Measurements from ENCODE around the gene CDC14A. TPM values are rescaled to one million over a fixed set of nuclear protein-coding genes. Genes with fewer than 3 reads are reported as not detected.

CDC14A gene
- total RNA-seq, 4 donors from 2014 or later = 9.0 to 32.4 (median 23.0) TPM

DNA sequence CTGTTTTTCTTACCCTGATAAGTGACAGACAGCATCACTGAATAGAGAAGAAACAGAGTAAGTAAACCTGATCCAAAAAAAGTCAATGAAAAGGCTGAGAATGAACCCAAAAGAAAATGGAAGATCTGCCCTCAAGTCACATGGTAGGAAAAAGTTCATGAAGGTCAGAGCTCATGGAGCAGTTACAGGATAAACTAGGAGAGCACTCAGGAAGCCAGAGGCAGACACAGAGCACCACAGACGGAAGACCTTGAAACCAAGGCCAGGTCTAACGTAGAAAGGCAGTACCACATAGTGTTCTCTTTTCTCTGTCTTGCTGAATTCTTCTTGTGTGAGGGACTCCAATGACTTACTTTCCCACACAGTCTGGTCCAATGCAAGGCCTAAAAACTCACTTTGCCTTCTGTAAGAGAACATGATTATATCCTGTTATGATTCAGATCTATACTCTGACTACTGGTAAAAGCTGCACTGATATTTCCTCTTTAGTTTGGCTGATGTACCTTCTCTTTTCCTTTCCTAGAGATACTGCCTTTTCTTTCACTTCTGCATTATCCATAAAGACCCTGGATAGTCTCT is 45.5 kb upstream of the CDC14A start:
- Histone ChIP-seq H3K9me3 (no peaks in the 10 kb centered on the region), H3K36me3 (no peaks in the 10 kb centered on the region), H3K4me1 (no peaks in the 10 kb centered on the region), H3K27me3 (no peaks in the 10 kb centered on the region), H3K4me3 (no peak overlapping the region), H3K27ac (no peak overlapping the region)
- no peak for DNase-seq
- intact Hi-C loops (cut with DNase I; ENCODE audit: low total_unique reads) = no loop called here
- TF ChIP-seq, protein P1, sequence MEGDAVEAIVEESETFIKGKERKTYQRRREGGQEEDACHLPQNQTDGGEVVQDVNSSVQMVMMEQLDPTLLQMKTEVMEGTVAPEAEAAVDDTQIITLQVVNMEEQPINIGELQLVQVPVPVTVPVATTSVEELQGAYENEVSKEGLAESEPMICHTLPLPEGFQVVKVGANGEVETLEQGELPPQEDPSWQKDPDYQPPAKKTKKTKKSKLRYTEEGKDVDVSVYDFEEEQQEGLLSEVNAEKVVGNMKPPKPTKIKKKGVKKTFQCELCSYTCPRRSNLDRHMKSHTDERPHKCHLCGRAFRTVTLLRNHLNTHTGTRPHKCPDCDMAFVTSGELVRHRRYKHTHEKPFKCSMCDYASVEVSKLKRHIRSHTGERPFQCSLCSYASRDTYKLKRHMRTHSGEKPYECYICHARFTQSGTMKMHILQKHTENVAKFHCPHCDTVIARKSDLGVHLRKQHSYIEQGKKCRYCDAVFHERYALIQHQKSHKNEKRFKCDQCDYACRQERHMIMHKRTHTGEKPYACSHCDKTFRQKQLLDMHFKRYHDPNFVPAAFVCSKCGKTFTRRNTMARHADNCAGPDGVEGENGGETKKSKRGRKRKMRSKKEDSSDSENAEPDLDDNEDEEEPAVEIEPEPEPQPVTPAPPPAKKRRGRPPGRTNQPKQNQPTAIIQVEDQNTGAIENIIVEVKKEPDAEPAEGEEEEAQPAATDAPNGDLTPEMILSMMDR (IDR thresholded peaks at IDR 0.05) = no peak
- TF ChIP-seq POLR2A (IDR thresholded peaks at IDR 0.05) = no peak

DNA sequence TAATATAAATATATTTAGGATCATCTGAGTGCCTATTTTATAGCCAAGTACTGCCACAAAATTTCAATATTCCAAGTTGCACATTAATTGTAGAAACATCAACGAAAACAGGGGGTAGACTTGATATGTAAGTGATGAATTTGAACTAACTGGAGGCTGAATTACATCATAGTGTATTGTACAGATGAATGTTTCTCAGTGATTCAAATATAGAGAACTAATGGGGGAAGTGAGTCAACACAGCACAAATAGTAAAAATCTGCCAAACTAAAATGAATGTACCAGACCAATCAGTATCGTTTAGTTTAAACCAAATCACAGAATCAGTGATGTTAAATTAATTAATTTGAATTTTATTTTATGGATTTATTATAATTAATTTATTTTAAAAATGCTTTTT is 43.5 kb upstream of the CDC14A start:
- H3K4me3 ChIP-seq = no peak overlapping the region
- TF ChIP-seq, protein P1 (IDR thresholded peaks at IDR 0.05) = no peak
- no peak for TF ChIP-seq POLR2A (IDR thresholded peaks at IDR 0.05)
- no peaks in the 10 kb centered on the region for H3K36me3 ChIP-seq
- H3K4me1 ChIP-seq = no peaks in the 10 kb centered on the region
- DNase-seq = no peak
- H3K27me3 ChIP-seq = no peaks in the 10 kb centered on the region
- no peak overlapping the region for H3K27ac ChIP-seq
- no peaks in the 10 kb centered on the region for H3K9me3 ChIP-seq
- intact Hi-C loops (cut with DNase I; ENCODE audit: low total_unique reads) = no loop called here

DNA sequence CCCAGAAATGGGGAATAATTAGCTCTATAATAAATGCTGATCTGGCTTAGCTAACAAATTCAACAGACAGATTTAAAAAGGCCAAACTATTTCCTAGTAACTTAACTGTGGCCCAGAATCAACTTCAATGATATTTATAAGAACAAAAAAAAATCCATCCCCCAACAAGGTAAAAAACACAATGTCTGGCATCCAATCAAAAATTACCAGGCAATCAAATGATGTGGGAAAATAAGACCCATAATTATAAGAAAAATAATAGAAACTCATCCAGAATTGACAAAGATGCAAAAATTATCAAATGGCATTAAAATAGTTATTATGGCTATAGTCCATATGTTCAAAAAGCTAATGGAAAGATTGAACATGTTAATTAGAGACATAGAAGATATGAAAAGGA is 42.4 kb upstream of the CDC14A start:
- Histone ChIP-seq H3K9me3 (no peaks in the 10 kb centered on the region), H3K4me1 (no peaks in the 10 kb centered on the region), H3K27me3 (no peaks in the 10 kb centered on the region), H3K27ac (no peak overlapping the region), H3K4me3 (no peak overlapping the region), H3K36me3 (no peaks in the 10 kb centered on the region)
- no peak for TF ChIP-seq POLR2A (IDR thresholded peaks at IDR 0.05)
- TF ChIP-seq, protein P1 (IDR thresholded peaks at IDR 0.05) = no peak
- intact Hi-C loops (cut with DNase I; ENCODE audit: low total_unique reads) = no loop called here
- no peak for DNase-seq

DNA sequence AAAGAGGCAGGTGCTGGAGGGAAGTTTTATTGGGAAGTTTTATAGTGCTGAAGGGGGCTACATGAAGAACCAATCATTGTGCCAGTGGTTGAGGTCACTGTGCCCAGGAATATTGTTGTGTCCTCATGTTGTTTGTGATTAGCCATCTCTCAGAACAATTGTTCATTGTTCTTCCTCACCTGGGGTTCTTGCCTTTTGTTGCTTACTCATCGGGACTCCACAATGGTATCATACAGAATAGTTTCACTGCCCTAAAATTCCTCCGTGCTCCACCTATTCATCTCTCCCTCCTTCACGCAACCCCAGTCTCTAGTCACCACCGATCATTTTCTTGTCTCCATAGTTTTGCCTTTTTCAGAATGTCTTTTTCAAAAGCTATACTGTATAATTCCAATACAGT is 38.9 kb upstream of the CDC14A start:
- H3K4me1 ChIP-seq = no peaks in the 10 kb centered on the region
- H3K27me3 ChIP-seq = no peaks in the 10 kb centered on the region
- H3K4me3 ChIP-seq = no peak overlapping the region
- intact Hi-C loops (cut with DNase I; ENCODE audit: low total_unique reads) = no loop called here
- H3K36me3 ChIP-seq = no peaks in the 10 kb centered on the region
- TF ChIP-seq, protein P1 (IDR thresholded peaks at IDR 0.05) = no peak
- TF ChIP-seq POLR2A (IDR thresholded peaks at IDR 0.05) = no peak
- no peak for DNase-seq
- H3K9me3 ChIP-seq = no peaks in the 10 kb centered on the region
- H3K27ac ChIP-seq = no peak overlapping the region

DNA sequence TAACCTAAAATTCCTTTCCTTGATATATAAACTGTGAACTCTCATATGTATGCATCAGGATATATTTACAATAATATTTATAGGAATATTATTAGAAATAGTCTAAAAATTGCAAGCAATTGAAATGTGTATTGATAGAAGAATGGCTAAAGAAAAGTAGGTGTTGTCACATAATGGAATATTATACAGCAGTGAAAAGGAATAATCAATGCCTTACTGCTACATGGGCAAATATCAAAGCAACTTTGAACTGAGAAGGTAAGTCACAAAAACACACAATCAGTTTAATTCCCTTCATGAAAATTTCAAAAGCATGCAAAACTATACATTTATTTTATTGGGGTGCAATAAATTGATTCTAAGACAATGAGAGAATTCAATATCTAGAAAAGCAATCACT is 35.7 kb upstream of the CDC14A start:
- intact Hi-C loops (cut with DNase I; ENCODE audit: low total_unique reads) = no loop called here
- no peak for DNase-seq
- Histone ChIP-seq H3K4me3 (no peak overlapping the region), H3K27me3 (no peaks in the 10 kb centered on the region), H3K36me3 (no peaks in the 10 kb centered on the region), H3K4me1 (no peaks in the 10 kb centered on the region), H3K27ac (no peak overlapping the region), H3K9me3 (no peaks in the 10 kb centered on the region)
- TF ChIP-seq, protein P1 (IDR thresholded peaks at IDR 0.05) = no peak
- TF ChIP-seq POLR2A (IDR thresholded peaks at IDR 0.05) = no peak

Data from uterus (tissue), 4 donors.